Activated CD4-positive, CD25-positive, alpha-beta regulatory T cell (primary cell): ENCODE data around the gene CDH5.
"Not testable (repeated sequence)": the region's sequence is repeated elsewhere in the genome, so short reads cannot be mapped to it uniquely, and the experiment has no call there.

Experiments used
- DNase-seq, 4 experiments: peaks; one replicate each; lab custom pipeline; 2025; lab: John Stamatoyannopoulos, UW

CDH5 gene, protein sequence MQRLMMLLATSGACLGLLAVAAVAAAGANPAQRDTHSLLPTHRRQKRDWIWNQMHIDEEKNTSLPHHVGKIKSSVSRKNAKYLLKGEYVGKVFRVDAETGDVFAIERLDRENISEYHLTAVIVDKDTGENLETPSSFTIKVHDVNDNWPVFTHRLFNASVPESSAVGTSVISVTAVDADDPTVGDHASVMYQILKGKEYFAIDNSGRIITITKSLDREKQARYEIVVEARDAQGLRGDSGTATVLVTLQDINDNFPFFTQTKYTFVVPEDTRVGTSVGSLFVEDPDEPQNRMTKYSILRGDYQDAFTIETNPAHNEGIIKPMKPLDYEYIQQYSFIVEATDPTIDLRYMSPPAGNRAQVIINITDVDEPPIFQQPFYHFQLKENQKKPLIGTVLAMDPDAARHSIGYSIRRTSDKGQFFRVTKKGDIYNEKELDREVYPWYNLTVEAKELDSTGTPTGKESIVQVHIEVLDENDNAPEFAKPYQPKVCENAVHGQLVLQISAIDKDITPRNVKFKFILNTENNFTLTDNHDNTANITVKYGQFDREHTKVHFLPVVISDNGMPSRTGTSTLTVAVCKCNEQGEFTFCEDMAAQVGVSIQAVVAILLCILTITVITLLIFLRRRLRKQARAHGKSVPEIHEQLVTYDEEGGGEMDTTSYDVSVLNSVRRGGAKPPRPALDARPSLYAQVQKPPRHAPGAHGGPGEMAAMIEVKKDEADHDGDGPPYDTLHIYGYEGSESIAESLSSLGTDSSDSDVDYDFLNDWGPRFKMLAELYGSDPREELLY

DNA sequence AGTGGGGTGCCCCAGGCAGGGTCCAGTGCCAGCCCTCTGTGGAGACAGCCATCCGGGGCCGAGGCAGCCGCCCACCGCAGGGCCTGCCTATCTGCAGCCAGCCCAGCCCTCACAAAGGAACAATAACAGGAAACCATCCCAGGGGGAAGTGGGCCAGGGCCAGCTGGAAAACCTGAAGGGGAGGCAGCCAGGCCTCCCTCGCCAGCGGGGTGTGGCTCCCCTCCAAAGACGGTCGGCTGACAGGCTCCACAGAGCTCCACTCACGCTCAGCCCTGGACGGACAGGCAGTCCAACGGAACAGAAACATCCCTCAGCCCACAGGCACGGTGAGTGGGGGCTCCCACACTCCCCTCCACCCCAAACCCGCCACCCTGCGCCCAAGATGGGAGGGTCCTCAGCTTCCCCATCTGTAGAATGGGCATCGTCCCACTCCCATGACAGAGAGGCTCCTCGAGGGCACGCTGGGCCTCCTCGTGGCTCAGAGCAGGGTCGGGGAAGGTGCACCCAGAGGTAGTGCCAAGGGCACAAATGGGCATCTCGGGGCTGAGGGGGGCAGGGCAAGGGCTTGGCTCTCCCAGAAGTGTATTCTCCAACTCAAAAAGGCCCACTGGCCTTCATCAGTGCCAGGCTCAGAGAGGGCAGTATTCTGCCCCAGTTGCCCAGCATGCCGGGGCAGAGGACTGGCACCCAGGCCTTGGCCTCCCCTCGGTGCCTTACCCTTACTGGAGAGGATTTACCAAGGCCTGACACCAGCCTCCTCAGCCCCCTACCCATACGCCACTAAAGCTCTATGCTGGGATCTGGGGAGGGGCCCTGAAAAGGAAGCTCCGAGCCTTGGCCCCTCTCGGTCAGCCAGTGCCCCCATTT, at the start of gene CDH5:
CDH5 (plus strand) TSS at position 259 of the 867 bp plus-strand sequence. CDS start 12,647 bp downstream, outside the sequence.
- no peak for DNase-seq

DNA sequence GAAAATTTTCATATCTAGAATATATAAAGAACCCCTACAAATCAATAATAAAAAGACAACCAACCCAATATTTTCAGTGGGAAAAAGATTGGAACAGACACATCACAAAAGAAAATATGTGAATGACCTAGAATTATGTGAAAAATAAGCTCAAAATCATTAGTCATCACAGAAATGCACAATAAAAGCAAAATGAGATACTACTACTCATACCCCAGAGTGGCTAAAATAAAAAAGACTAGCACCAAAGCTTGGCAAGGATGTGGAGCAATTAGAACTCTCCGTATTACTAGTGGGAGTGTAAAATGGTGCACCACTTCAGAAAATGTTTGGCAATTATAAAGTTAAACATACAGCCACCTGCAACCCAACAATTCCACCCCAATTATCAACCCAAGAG, 48.0 kb upstream of the CDH5 start:
- DNase-seq, result no peak

DNA sequence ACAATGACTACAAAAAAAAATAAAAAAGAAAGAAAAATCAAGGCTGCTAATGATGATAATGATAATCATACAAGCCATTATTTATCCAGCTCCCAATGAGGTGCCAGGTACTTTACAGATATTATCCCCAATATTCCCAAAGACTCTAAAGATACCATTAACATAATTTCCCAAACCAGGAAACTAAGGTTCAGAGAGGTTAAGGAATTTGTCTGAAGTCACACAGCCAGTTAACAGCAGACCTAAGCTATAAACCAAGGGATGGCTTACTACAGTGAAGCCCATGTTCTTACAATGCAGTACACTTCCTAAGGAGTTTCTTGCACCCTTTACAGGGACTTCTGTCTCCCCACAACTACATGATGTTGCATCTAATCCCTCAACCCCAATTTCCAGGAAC, 45.7 kb upstream of the CDH5 start:
- DNase-seq, result no peak

DNA sequence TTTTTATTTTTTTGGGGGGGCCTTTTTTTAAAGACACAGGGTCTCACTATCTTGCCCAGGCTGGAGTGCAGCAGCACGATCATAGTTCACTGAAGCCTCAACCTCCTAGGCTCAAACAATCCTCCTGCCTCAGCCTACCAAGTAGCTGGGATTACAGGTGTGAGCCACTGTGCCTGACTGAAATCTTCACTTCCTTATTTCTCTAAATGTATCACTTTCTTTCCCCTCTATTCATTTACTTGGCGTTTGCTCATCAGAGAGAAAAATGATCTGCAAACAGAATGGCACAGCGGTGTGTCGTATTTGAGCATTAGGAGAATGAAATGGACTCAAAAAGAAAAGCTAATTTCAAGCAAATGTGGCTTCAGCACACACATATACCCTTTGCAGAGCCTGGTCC, 44.3 kb upstream of the CDH5 start:
- no peak for DNase-seq

DNA sequence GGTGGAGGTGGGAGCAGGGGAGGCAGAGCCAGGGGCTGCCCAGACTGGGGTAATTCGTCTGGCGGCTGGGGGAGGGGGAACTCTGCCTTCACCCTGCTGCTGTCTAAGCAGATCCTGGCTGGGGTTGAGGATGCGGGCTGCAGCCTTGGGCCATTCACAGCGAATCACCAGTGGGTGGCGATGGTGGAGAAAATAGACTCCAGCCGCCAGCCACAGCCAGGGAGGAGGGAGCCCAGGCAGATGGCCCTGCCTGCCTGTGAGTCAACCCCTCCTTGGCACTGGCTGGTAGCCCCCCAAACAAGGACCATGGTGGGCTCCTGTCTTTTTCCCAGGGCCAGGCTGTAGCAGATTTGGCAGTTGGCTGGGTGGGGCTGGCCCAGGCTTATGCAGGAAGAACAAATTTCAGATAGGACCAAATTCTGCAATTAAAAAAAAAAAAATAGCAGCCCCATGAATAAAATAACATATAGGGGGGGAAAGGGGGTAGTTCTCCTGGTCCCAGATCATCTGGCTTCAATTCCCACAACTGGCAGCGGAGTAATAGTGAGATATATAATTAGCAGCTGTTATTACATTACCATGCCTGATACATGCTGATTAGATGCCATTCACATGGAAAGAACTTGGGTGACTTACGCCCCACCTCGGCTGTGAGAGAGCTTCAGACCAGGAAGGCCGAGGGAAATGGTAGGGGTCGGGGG, 41.5 kb upstream of the CDH5 start:
- no peak for DNase-seq

DNA sequence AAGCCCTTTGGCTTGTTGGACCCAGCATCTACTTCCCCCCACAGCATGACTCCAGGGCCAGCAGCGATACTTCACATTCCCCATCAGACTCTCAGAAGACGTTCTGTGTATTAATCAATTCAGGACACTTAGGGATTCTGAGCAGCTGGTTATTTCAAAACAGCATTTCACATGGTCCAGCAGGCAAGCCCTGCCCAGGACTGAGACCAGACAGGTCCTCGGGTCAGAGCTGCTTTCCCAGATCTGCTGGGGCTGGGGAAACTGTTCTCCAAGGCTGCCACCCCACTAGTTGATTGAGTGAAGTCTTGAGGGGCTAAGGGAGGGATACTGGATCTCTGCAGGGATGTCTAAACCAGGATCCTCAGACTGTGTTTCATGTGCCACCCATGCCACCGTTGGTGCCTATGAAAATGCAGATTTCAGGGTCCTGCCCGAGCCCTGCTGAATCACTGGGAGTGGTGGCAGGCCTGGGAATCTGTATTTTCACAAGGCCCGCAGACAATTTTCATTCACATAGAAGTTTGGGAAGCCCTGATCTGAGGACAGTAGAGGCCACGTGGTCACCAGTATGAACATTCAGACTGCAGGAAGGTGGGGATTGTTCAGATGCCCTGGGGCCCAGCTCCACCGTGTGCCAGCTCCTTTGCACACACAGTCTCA, 40.6 kb upstream of the CDH5 start:
- DNase-seq, result no peak

DNA sequence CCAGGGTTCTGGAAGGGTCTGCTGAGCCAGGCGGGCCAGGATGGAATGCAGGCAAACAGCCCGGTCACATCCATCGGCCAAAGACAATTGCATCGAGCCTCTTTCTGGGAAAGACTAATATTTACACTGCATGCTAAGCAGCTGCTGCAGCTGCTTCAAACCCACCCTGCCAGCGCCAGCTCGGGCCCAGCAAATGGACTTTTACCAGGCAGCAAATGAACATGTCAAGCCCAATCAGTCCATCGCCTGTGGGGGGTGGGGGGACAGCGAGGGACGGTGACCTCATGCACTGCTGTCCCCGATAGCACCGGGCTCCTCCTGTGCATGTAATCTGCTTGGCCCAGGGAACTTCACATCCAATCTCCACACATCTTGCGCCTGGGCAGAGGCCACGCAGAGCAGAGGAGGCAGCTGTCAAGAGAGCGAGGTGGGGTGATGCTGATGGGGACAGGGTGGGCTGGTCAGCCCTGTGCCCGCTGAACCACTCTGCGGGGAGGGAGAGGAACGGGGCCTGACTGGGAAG, 39.4 kb upstream of the CDH5 start:
- no peak for DNase-seq

DNA sequence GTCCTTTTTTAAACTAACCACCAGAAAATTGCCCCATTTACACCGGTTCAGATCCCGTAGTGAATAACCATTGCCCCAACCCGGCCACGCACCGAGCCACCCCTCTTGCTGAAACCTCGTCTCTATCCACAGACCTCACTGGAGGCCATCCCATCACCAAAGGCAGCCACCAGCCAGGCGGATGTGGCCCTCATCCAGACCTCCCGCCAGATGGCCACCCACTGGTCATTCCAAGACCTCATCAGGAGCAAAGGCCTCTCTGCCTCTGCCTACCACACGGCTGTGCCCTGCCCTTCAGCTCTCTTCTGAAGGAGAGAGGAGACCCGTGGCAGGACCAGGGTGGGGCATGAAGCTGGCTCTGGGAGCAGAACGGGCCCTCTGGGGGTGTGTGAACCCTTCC, 38.2 kb upstream of the CDH5 start:
- DNase-seq, result no peak

DNA sequence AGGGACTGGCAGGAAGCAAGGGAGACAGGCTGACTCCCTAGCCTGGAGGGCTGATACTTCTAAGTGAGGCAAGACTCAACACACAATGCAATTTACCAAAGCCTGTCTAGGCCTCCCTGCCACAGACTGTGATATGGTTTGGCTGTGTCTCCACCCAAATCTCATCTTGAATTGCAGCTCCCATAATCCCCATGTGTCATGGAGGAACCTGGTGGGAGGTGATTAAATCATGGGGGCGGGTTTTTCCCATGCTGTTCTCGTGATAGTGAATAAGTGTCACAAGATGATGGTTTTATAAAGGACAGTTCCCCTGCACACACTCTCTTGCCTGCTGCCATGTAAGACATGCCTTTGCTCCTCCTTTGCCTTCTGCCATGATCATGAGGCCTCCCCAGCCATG, 35.0 kb upstream of the CDH5 start:
- not testable (repeated sequence) for DNase-seq

DNA sequence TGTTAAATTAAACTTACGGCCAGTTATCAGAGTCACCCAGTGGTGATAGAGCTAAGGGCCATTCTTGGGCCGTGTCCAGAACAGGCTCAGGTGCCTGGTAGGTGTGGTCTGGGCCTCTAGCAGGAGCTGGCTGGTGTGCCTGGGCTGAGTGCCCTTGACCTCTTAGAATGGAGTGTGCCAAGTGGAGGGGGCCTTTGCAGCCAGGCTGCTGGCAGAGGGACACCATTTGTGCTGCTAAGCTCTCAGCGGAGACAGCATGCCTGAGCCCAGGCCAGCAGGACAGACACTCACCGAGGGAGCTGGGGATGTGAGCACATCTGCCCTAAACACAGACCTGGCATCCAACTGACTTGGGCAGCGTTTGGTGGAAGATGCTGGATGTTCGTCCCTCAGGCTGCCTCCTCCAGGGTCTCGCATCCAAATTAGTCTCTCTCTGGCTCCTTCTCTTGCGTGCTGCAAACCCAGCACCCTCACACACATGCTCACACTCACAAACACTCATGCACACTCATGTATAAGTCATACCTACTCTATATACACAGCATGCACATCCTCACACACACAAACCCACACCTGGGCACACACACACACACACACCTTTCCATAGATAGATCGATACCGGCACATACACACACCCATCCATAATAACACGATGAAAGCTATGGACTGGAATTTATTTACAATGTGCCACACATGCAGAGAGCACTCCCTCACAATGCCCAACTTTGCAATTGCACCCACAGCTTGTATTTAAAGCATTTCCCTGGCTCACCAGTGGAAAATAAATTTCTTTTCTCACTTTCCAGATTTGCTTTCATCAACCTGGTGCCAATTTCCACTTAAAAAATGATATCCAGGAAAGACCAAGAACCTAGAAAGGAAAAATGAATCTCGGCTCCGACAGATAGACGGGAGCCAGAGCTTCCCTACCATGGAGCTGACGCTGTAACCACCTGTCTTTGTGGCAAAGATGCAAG, 33.6 kb upstream of the CDH5 start:
- DNase-seq, result no peak

DNA sequence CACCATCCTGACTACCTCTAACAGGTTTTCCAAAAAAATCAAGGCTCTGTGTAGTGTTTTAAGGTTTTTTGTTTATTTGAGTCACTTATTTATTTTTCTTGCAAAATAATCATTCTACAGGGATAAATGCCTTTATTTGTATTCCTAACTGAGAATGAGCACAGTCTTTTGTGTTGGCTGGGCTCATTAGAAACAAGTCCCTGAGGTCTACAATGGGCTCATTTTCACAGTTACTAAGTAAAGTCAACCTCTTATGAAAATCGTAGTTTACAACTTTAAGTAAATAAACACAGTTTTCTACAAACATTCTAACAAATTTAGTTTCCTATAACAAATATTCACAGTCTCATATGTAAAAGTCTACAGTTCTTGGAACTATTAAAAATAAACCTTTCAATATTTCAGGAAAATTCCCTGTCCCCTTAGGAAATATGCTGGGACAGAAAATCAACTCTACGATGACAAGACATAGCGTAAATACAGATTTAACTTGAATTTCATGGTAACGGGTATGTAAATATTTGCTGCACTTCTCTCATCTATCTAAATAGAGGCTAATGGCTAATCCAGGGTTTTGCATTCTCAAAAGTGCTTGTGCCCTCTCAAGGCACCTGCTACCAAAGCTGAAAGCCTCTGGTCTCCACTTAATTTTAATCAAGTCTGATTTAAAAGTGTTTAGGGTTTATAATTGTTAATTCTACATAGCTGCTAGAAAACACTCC, 31.5 kb upstream of the CDH5 start:
- no peak for DNase-seq

DNA sequence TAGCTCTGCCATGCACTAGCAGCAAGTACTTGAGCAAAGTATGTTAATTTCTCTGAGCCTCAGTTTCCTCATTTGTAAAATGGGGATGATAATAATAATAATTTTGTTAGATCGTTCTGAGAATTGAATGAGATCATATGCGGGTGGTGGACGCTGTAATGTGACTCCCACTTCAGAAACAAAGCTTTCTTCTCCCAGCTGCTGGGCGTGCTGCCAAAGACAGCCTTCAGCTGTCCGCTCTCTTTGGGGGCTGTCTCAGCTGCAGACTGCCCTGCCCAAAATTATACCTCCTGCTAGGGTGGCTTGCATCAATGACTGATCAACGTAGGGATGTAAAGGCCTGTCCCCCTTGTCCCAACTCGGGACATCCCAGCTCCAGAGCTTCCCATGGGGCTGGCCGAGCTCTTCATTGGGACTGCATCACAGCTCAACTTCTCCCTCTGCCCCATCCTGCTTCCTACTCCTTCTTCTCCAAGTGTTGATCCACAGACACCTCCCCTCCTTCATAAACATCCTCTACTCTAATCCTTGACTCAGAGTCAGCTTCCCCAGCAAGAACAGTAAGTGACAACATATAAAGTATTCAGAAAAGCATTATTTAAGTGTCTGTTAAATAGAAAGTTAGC, 30.7 kb upstream of the CDH5 start:
- no peak for DNase-seq

DNA sequence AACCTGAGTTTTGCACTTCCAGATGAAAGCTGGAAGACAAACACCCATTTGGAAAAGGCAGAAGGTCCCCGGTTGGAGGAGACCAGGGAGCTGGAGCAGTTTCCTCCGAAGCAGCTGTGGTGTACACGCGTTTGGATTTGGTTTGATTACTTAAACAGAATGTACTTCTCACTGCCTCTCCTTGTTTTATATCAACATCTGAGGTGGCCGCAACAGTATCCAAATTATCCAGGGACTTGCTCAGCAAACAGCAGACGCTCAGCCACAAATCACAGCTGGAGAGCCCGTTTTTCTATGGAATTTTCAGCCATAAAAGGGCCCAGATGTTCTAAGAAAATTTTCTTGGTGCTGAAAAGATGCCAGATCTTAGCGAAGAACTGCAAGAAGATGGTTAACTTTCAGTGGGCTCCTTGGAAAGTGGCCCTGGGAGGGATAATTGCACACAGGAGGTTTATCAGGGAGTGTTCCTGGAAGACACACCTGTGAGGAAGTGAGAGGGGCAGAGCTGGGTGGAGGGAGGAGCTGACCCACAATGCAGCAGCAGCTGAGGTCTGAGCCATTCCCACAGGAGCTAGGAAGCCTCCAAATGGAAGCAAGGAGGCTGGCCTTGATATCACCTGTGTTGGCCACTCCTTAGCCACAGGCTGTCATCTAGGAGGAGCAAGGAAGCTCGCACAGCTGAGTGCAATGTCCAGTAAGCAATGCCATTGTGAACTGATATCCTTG, 28.9 kb upstream of the CDH5 start:
- no peak for DNase-seq

DNA sequence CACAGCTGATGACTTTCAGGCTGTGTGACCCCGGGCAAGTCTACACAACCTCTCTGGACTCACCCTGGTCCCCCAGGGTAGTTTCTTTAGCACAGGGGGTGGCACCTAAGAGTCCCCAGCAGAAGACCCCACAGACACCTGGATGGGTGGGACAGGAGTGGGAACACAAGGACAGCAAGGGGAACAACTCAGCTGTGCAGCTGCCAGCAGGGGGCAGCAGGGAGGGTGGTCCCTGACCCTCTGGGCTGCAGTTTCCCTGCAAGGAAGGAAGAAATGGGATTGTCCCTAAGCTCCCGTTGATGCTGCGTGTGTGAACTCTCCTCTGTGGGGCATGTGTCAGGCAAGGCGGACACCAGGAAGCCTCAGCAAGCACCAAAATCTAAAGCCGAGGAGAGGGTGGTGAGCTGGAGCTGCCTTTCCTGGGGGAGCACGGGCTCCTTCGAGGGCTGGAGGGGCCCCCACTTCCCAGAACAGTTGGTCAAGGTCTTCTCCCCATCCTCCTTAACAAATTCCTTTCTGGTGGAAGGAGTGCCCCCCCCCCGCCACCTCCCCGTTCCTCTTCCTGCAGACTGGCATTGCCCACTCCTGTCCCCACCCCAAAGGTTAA, 24.1 kb upstream of the CDH5 start:
- DNase-seq, result no peak

DNA sequence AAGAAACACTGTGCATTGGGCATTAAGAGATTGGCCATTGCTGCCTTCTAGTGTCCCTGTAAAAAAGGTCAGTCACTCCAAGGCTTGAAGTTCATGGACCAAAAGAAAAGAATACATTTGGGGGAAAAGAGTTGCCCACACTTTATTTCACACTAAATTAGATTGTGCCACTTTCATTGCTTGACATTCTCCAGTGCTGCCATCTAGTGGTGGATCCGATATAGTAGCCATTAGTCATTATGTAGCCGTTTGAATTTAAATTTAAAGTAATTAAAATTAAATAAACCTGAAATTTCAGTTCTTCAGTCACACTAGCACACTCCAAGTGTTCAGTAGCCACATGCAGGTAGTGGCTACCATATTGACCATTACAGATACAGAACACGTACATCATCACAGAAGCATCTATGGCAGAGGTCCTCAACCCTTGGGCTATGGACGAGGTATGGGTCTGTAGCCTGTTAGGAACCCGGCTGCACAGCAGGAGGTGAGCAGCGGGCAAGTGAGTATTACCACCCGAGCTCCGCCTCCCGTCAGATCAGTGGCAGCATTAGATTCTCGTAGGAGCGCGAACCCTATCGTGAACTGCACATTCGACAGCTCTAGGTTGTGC, 21.9 kb upstream of the CDH5 start:
- no peak for DNase-seq

DNA sequence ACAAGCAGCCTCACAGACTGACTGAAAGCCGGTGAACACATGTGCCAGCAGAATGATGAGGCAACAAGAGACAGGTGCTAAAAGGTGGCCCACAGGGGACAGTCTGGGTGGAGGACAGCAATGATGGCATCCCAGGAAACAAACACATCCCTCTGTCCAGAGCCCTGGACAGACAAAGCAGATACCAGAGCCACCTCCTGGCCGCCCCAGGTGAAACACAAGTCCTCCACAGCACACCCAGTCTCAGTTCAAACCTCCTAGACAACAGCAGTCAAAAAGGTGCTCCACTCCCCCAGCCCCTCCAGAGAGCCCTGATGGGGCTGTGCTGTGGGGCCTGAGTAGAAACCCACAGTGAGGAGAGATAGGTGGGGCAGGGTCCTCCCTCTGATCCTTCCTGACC, 20.3 kb upstream of the CDH5 start:
- no peak for DNase-seq

DNA sequence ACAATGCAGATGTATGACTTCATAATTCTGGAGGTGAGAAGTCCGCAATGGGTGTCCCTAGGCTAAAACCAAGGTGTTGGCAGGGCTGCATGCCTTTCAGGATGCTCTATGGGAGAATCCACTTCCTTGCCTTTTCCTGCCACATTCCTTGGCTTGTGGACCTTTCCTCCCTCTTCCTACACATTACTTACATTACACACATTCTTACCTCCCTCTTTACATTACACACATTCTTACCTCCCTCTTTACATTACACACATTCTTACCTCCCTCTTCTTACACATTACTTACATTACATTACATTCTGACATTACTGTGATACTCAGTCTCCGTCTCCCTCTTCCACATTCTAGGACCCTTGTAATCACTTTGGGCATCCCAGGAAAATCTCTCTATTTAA, 14.2 kb upstream of the CDH5 start:
- no peak for DNase-seq
